M059J (cell line): ENCODE measurements around the gene CACNA1S. TPM values are rescaled to one million over a fixed set of nuclear protein-coding genes. Genes with fewer than 3 reads are reported as not detected.
A peak's percentile ranks its signal among the peaks of the same experiment; 100 is the strongest.

Experiments used
- DNase-seq: peaks from one replicate; pipeline ENCODE4 v3.0.0-alpha.2; 2012; ENCODE audit warnings: low read depth
- total RNA-seq: library from RNA; depleted of rRNA; stranded (reverse); fragments of >200 nt; shearing (Covaris generic); gene quantifications from 2 replicates; pipeline ENCODE4 v1.2.3, GENCODE V29; 2014

Gene CACNA1S
- total RNA-seq, 1 experiment from 2014 or later = not detected

DNA sequence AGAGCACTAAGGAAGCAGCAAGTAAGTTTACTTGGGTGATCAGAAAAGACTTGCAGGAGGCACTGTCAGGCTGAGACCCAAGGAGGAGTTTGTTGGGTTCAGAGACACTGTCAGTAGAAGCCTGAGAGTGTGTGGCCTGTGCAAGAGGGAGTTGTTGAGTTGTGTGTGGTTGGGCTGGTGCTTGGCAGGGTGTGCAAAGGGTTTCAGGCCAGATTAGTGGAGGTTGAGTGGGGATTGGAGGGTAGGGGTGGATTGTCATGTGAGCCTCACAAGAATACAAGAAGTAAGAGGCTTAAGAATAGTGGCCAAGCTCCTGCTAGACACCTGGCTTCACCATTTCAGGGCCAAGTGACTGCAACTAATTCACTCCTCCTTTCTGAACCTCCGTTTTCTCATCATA, 79.8 kb downstream of the CACNA1S start:
- no peak for DNase-seq

GRCh38 chr1:201028461-201028889, 83.8 kb downstream of the CACNA1S start:
- DNase-seq = no peak

DNA sequence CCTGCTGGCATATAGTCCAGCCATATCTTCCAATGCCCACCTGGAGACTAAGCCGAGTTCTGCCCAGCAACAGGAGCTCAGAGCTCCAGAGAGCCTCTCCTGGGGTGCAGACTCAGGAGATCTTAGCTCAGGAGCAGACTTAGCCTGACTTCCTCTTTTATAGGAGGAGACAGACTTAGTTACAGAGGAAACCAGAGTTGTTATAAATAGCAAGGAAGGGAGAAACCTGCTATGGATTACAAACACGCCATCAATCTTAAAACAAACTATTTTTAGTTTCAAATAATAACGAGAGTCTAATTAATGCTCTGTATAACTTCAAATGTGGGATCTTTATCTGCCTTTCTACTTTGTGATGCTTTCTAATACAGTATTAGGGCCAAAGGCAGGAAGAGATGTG, 85.4 kb downstream of the CACNA1S start:
- DNase-seq = no peak

- DNase-seq = peak; percentile 14
Observed at GRCh38 chr1:201026234-201026633, 86.0 kb downstream of the CACNA1S start.

GRCh38 chr1:201025571-201026002, 86.6 kb downstream of the CACNA1S start:
- DNase-seq = peak; percentile 81

GRCh38 chr1:201024625-201024998, 87.6 kb downstream of the CACNA1S start:
- DNase-seq = no peak

- DNase-seq = no peak
Observed at GRCh38 chr1:201023920-201024624, 88.2 kb downstream of the CACNA1S start.

GRCh38 chr1:201023517-201023902, 88.7 kb downstream of the CACNA1S start, which contains the start of gene KIF21B:
Gene KIF21B (minus strand): TSS chr1:201023714. CDS start chr1:201023383, 331 bp downstream.
- peak; percentile 62 for DNase-seq

GRCh38 chr1:201022820-201023516, 89.3 kb downstream of the CACNA1S start:
- no peak for DNase-seq

DNA sequence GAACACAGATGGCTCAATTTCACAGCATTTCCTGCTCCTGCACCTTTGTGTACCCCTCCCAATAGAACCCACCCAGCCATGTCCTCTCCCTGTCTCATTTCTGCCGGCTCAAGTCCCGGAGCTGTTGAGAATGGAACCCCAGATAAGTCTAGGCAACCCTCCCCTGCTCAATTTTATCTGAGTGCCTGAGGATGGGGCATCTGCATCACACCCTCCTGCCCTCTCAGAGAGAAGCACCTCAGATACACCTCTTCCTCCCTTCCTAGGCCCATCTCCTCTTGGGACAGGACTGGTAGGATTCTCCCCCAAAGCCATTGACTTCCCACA, 89.8 kb downstream of the CACNA1S start:
- DNase-seq = no peak

GRCh38 chr1:201021630-201022492, 90.4 kb downstream of the CACNA1S start:
- DNase-seq = no peak

- peak; percentile 30 for DNase-seq
Observed at GRCh38 chr1:201020721-201021629, 91.3 kb downstream of the CACNA1S start.

GRCh38 chr1:201020040-201020591, 92.1 kb downstream of the CACNA1S start:
- peak; percentile 15 for DNase-seq

DNA sequence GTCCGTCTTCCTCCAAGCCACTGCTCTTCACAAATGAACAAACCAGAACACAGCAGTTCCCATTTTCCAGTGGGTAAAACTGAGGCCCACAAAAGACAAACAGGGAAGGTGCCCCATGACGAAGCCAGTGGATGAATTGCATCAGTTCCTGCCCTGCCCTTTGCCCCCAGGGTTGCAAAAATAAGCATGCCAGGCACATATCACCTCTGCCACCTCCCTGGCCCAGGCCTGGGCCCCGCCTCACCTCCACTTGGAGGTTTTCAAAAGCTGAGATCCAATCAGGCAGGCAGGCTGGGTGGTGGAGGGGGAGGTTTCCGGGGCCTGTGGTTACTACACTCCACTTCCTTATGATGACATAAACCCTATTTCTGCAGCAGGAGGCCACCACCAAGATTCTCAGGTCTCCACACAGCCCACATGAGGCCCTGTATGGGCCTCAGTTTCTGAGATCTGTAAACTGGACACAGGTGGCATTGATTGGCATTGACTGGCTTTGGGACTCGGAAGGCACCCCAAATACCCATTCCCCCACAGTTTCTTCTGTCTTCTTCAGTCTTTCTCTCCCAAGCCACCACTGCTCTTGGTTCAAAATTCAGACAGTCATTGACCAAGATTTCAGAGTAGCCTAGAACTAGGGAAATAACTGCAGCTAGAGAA, 92.8 kb downstream of the CACNA1S start:
- DNase-seq = peak; percentile 74

GRCh38 chr1:201017828-201018163, 94.4 kb downstream of the CACNA1S start:
- DNase-seq = no peak

- DNase-seq = no peak
Observed at GRCh38 chr1:201016943-201017827, 95.0 kb downstream of the CACNA1S start.

DNA sequence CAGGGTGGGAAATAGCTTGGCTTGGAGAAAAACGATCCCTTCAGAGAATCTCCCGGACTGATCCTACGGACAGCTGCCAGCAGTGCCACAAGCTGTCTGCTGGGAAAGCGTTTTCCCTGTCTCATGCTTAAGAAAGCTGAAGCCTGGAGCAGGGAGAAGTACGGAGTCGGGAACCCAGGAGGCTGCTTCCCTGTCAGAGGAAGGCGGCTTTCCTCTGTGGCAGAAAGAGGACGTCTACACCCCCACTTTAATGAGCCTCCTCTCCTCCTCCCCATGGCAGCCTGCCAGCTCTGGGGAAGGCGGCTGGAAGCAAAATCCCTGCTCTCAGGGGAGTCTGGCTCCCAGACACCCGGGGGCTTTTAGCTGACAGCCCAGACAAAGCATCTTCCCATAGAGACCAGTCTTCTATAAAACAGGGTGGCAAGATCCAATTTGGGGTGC, 96.0 kb downstream of the CACNA1S start:
- peak; percentile 40 for DNase-seq

GRCh38 chr1:201015551-201016091, 96.6 kb downstream of the CACNA1S start:
- peak; percentile 20 for DNase-seq

- DNase-seq = no peak
Observed at GRCh38 chr1:201014816-201015200, 97.4 kb downstream of the CACNA1S start.
